Transverse colon (tissue), 4 donors: ENCODE data around the gene GINS3. TPM values are rescaled to one million over a fixed set of nuclear protein-coding genes. Genes with fewer than 3 reads are reported as not detected.
"Not testable (repeated sequence)": the region's sequence is repeated elsewhere in the genome, so short reads cannot be mapped to it uniquely, and the experiment has no call there.

Experiments
- DNase-seq: peaks from one replicate; pipeline ENCODE4 v3.0.0-alpha.2; 2019
- H3K27ac ChIP-seq, 4 donors: fragments of 200-600 bp; sonication (generic); 2 replicates each; pipeline ENCODE4 v1.5.1; 2016 to 2018; ENCODE audit warnings: inconsistent platforms in 4 of 4
- H3K27me3 ChIP-seq: fragments of 200-600 bp; sonication (generic); 2 replicates; pipeline ENCODE4 v1.5.1; 2017; ENCODE audit warnings: inconsistent platforms
- H3K36me3 ChIP-seq, 4 donors: fragments of 200-600 bp; sonication (generic); 2 replicates each; pipeline ENCODE4 v1.5.1; 2017 to 2019; ENCODE audit warnings: inconsistent platforms in 4 of 4
- H3K4me1 ChIP-seq, 4 donors: fragments of 200-600 bp; sonication (generic); 2 replicates each; pipeline ENCODE4 v1.5.1; 2017 to 2020; ENCODE audit warnings: inconsistent platforms in 4 of 4
- H3K4me3 ChIP-seq, 4 donors: fragments of 200-600 bp; sonication (generic); 1 replicate in 1 of 4; 2 replicates in 3 of 4; pipeline versions ENCODE4 v1.5.1 to v1.6.1; 2017 to 2019; ENCODE audit warnings: inconsistent platforms in 4 of 4
- H3K9me3 ChIP-seq, 2 donors: fragments of 200-600 bp; sonication (generic); 2 replicates each; pipeline ENCODE4 v1.5.1; 2017 to 2019; ENCODE audit warnings: inconsistent platforms in 2 of 2
- EP300 ChIP-seq: sonication (generic); formaldehyde crosslinking; IDR thresholded peaks from one replicate; pipeline ENCODE4 v1.6.1; 2017; ENCODE audit warnings: antibody characterized with exemption, low read depth
- POLR2A ChIP-seq: fragments of 450-650 bp; IDR thresholded peaks from one replicate; pipeline ENCODE4 v1.6.1; 2016; ENCODE audit warnings: antibody characterized with exemption, mild to moderate bottlenecking, moderate library complexity
- POLR2AphosphoS5 ChIP-seq, 3 donors: sonication (generic); formaldehyde crosslinking; IDR thresholded peaks; one replicate each; pipeline ENCODE4 v1.6.1; 2016; ENCODE audit warnings: antibody characterized with exemption in 3 of 3
- WGBS, 2 donors: methylation state at CpG; one replicate each; pipeline ENCODE4 v1.1.5; 2018; ENCODE audit warnings: low coverage in 1 of 2; 5-methylcytosine and 5-hydroxymethylcytosine counted together
- in situ Hi-C, 4 donors: fragments of 200-750 bp; cut with MboI; loops; one replicate each; pipeline versions ENCODE4 v1.15.0 to v1.15.1; 2017; ENCODE audit warnings: low sequenced_read_pairs in 3 of 4, low pct_ligation_motif_present in 1 of 4, low pct_unique_long_range_greater_than_20kb in 1 of 4
- intact Hi-C: fragments of 100-400 bp; cut with DNase I; formaldehyde crosslinking; loops from one replicate; pipeline ENCODE4 v1.15.1; 2023; ENCODE audit warnings: low total_unique reads
- total RNA-seq, 4 donors: library from RNA; depleted of rRNA; stranded (reverse); fragments of >200 nt; gene quantifications; one replicate each; pipeline ENCODE4 v1.1.0, GENCODE V29; 2016
- TF ChIP-seq, protein P1 (sequence below), 5 experiments: fragments of 200-600 bp in 3 of 5; fragments of 450-650 bp in 2 of 5; sonication (generic) in 3 of 5; IDR thresholded peaks; 1 replicate in 2 of 5; 2 replicates in 3 of 5; pipeline ENCODE4 v1.5.1; 2016 to 2017; ENCODE audit warnings: antibody characterized with exemption in 5 of 5, inconsistent platforms in 3 of 5, mild to moderate bottlenecking in 2 of 5, moderate library complexity in 1 of 5

GINS3 gene
- total RNA-seq, 4 donors from 2014 or later = 1.6 to 3.3 TPM; not detected in 2

DNA sequence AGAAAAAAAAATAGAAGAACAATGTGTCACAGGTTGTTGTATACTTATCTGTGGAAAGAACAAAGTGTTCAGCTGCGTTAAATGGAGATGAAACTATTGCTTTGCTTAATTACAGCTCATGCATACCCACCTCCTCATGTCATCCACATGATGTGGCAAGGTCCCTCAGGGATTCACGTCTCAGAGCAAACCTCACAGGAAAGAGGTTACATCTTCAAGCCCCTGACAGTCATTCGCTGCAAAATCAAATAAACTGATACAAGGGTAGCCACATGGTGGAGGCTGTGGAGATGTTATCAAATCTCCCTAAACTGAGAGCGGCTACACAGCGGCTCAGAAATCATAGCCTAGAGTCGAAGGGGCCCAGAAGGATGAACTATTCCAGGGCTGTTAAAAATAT, 21.1 kb downstream of the GINS3 start:
- Histone ChIP-seq H3K27me3 (no peaks in the 10 kb centered on the region), H3K27ac (no peak overlapping the region), H3K4me3 (no peak overlapping the region), H3K36me3 (no peaks in the 10 kb centered on the region), H3K4me1 (no peaks in the 10 kb centered on the region), H3K9me3 (no peaks in the 10 kb centered on the region)
- DNase-seq = no peak
- in situ Hi-C loops (no loop called here), intact Hi-C loops (no loop called here)
- WGBS, 2 donors = 60 to 75% methylated on average over 2 to 6 of the region's 6 CpGs
- TF ChIP-seq POLR2AphosphoS5 (IDR thresholded peaks at IDR 0.05) (no peak), POLR2A (no peak), EP300 (no peak)
- TF ChIP-seq, protein P1, sequence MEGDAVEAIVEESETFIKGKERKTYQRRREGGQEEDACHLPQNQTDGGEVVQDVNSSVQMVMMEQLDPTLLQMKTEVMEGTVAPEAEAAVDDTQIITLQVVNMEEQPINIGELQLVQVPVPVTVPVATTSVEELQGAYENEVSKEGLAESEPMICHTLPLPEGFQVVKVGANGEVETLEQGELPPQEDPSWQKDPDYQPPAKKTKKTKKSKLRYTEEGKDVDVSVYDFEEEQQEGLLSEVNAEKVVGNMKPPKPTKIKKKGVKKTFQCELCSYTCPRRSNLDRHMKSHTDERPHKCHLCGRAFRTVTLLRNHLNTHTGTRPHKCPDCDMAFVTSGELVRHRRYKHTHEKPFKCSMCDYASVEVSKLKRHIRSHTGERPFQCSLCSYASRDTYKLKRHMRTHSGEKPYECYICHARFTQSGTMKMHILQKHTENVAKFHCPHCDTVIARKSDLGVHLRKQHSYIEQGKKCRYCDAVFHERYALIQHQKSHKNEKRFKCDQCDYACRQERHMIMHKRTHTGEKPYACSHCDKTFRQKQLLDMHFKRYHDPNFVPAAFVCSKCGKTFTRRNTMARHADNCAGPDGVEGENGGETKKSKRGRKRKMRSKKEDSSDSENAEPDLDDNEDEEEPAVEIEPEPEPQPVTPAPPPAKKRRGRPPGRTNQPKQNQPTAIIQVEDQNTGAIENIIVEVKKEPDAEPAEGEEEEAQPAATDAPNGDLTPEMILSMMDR (IDR thresholded peaks at IDR 0.05) = no peak

DNA sequence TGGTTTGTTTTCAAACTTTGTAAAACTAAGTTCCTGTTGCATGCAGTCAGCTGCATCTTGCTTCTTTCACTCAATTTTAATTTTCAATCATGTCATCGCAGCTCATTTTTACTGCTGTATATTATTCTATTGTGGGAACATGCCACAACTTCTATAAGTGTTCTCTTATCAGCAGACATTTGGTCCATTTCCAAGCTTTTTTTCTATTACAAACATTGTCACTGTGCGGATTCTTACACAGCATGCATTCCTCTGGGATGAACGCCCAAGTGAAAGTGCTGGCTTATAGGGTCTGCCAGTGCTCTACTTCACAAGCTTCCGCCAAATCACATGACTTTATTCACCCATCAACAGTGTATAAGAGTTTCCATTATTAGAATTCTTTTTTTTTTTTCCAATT, 22.7 kb downstream of the GINS3 start:
- 63 to 72% methylated on average over 1 to 4 of the region's 4 CpGs for WGBS, 2 donors
- intact Hi-C loops = no loop called here
- in situ Hi-C loops = no loop called here

DNA sequence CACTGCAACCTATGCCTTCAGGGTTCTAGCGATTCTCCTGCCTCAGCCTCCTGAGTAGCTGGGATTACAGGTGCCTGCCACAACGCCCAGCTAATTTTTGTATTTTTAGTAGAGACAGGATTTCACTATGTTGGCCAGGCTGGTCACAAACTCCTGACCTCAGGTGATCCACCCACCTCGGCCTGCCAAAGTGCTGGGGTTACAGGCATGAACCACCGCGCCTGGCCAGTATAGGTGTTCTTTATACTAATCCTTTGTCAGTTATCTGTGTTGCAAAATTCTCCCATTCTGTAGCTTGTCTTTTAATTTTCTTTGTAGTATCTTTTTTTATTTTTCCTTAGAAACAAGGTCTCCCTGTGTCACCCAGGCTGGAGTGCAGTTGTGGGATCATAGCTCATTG, 23.7 kb downstream of the GINS3 start:
- H3K4me1 ChIP-seq, H3K9me3 ChIP-seq, intact Hi-C loops, H3K27me3 ChIP-seq, DNase-seq, in situ Hi-C loops, H3K4me3 ChIP-seq, H3K27ac ChIP-seq, H3K36me3 ChIP-seq: not testable (repeated sequence)
- WGBS, 2 donors = 92 to 93% methylated on average over 3 to 5 of the region's 5 CpGs

More for the DNA sequence above, 22.7 kb downstream of the GINS3 start:
- H3K4me1 ChIP-seq = no peaks in the 10 kb centered on the region
- no peak for DNase-seq
- no peaks in the 10 kb centered on the region for H3K9me3 ChIP-seq
- H3K27me3 ChIP-seq = no peaks in the 10 kb centered on the region
- H3K36me3 ChIP-seq = no peaks in the 10 kb centered on the region
- no peak for TF ChIP-seq POLR2A
- TF ChIP-seq POLR2AphosphoS5 (IDR thresholded peaks at IDR 0.05) = no peak
- TF ChIP-seq, protein P1 (IDR thresholded peaks at IDR 0.05) = no peak
- no peak for TF ChIP-seq EP300
- H3K27ac ChIP-seq = no peak overlapping the region
- no peak overlapping the region for H3K4me3 ChIP-seq

DNA sequence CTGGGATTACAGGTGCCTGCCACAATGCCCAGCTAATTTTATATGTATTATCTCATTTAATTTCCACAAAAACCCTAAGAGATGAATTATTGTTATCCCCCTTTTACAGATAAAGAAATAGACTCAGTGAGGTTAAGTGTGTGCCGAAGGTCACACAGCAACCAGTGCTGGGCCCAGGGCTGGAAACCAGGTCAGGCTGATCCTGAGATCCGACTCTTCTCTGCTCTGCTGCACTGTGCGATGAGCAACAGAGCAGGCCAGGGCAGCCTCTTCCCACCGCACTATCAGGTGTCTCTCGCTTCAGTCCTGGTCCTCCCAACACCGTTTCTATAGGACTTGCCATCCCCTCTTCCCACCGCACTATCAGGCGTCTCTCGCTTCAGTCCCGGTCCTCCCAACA, 24.8 kb downstream of the GINS3 start:
- Histone ChIP-seq H3K27me3 (no peaks in the 10 kb centered on the region), H3K27ac (no peak overlapping the region), H3K36me3 (no peaks in the 10 kb centered on the region), H3K4me1 (no peaks in the 10 kb centered on the region), H3K9me3 (no peaks in the 10 kb centered on the region), H3K4me3 (no peak overlapping the region)
- in situ Hi-C loops (no loop called here), intact Hi-C loops (no loop called here)
- TF ChIP-seq, protein P1 (IDR thresholded peaks at IDR 0.05) = no peak
- no peak for TF ChIP-seq POLR2A
- no peak for DNase-seq
- WGBS, 2 donors = 88 to 95% methylated on average over 7 to 10 of the region's 10 CpGs

DNA sequence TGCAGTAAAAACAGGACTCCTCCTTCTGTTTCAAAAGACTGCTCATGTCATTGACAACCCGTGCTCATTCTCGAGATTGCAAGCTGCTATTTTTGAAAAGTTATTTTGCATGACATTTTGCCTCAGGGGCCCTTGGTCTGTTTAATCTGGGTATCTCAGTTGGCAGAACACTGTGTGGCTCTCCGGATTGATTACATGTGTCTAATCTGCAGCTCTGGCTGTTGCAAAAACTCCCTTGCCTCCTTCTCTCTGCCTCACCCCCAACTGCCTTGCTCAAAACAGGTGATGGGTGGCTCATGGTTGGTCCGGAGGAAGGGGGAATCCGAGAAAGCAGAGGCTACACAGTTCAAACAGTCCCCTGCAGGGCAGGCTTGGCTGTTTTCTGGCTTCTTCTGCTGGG, 25.3 kb downstream of the GINS3 start:
- in situ Hi-C loops (no loop called here), intact Hi-C loops (no loop called here)
- TF ChIP-seq POLR2AphosphoS5 (IDR thresholded peaks at IDR 0.05) = no peak
- TF ChIP-seq POLR2A = no peak
- TF ChIP-seq, protein P1 (IDR thresholded peaks at IDR 0.05) = no peak
- no peak for TF ChIP-seq EP300
- Histone ChIP-seq H3K27me3 (peaks cover 2% of the 10 kb centered on the region), H3K4me1 (no peaks in the 10 kb centered on the region), H3K9me3 (no peaks in the 10 kb centered on the region), H3K27ac (no peak overlapping the region), H3K4me3 (no peak overlapping the region), H3K36me3 (no peaks in the 10 kb centered on the region)
- DNase-seq = no peak
- 73 to 74% methylated on average over 2 to 5 of the region's 5 CpGs for WGBS, 2 donors
